ENCODE results near the gene IFNL2. TPM values are rescaled to one million over a fixed set of nuclear protein-coding genes. Genes with fewer than 3 reads are reported as not detected.
"Not testable (repeated sequence)": the region's sequence is repeated elsewhere in the genome, so short reads cannot be mapped to it uniquely, and the experiment has no call there.

Gene IFNL2
- total RNA-seq, 1 experiment from 2014 or later: 0.33 TPM

GRCh38 chr19:39270036-39270871 lies 2.1 kb downstream of the IFNL2 start:
- H3K36me3 ChIP-seq (ENCODE audit: control insufficient read depth, insufficient read depth, low read length): no peaks in the 10 kb centered on the region
- BruUV-seq (replicated peaks): no TSS peak
- no peaks in the 10 kb centered on the region for H3K9me3 ChIP-seq (ENCODE audit: control insufficient read depth, insufficient read depth, low read depth, low read length)
- H3K4me1 ChIP-seq (ENCODE audit: control insufficient read depth, insufficient read depth, low read length): no peaks in the 10 kb centered on the region
- no peak overlapping the region for H3K27ac ChIP-seq (ENCODE audit: low read length)
- H3K4me3 ChIP-seq (ENCODE audit: low read depth in 2 of 2, low read length in 2 of 2): no peak overlapping the region
- TF ChIP-seq REST (IDR thresholded peaks at IDR 0.05; ENCODE audit: insufficient read depth in 1 of 2, low read depth in 2 of 2, low read length in 1 of 2) (no peak), POLR2AphosphoS5 (IDR thresholded peaks at IDR 0.05; ENCODE audit: low read depth, low read length) (no peak)
- DNase-seq (ENCODE audit: low read depth, low spot score) (no peak), ATAC-seq (peak; percentile 31)
- H3K27me3 ChIP-seq (ENCODE audit: control insufficient read depth, insufficient read depth, low read length): no peaks in the 10 kb centered on the region
- ChIA-PET CTCF (interaction anchor here (0.6 to 1.3 kb wide), 7 partner anchors 15 to 522 kb away, joined by 3 to 10 read pairs (median 3); partner anchors contain the start of gene SYCN), POLR2A (interaction anchor here (1.2 to 1.3 kb wide), 2 partner anchors 17 to 166 kb away, joined by 3 to 5 read pairs; partner anchors contain the start of gene RPS16)
- in situ Hi-C loops (cut with HindIII; ENCODE audit: low pct_unique_long_range_greater_than_20kb, low sequenced_read_pairs) (no loop called here), intact Hi-C loops (cut with micrococcal nuclease; ENCODE audit: unreplicated experiment) (no loop called here)

DNA sequence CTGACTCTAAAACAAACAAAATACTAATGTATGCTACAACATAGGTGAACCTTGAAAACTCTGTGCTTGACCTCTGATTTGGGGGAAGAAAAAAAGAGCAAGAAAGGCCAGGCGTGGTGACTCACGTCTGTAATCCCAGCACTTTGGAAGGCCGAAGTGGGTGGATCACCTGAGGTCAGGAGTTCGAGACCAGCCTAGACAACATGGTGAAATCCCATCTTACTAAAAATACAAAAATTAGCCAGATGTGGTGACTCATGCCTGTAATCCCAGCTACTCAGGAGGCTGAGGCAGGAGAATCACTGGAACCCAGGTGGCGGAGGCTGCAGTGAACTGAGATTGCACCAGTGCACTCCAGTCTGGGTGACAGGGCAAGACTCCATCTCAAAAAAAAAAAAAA lies 5.7 kb downstream of the IFNL2 start:
- ATAC-seq; H3K9me3 ChIP-seq (ENCODE audit: control insufficient read depth, insufficient read depth, low read depth, low read length); H3K27ac ChIP-seq (ENCODE audit: low read length); H3K27me3 ChIP-seq (ENCODE audit: control insufficient read depth, insufficient read depth, low read length); DNase-seq (ENCODE audit: low read depth, low spot score); H3K4me1 ChIP-seq (ENCODE audit: control insufficient read depth, insufficient read depth, low read length); in situ Hi-C loops (cut with HindIII; ENCODE audit: low pct_unique_long_range_greater_than_20kb, low sequenced_read_pairs); H3K36me3 ChIP-seq (ENCODE audit: control insufficient read depth, insufficient read depth, low read length); H3K4me3 ChIP-seq (ENCODE audit: low read depth in 2 of 2, low read length in 2 of 2); intact Hi-C loops (cut with micrococcal nuclease; ENCODE audit: unreplicated experiment); BruUV-seq (replicated peaks): not testable (repeated sequence)
- POLR2A ChIA-PET: interaction anchor here (0.6 to 1.0 kb wide), 2 partner anchors 72 to 131 kb away, joined by 4 to 10 read pairs; no protein-coding TSS in a partner anchor
- CTCF ChIA-PET: interaction anchor here (0.6 kb wide), 1 partner anchor 222 kb away, joined by 10 read pairs; no protein-coding TSS in a partner anchor

DNA sequence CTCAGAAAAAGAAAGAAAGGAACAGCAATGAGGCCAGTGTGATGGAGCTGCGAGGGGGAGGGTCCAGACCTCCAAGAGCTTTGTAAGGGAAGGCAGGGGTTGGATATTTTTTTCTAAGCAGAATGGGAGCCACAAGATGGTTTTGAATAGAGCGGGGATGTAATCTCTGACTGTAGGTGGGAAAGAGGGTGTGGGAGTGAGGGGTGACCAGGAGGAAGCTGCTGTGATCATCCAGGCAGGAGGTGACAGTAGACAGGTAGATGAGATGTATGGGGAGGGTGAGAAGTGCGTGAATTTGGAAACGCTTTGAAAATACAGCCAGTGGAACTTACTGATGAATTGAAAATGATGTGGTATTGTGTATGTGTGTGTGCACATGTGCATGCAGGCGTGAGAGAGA lies 7.4 kb downstream of the IFNL2 start:
- ChIA-PET POLR2A (interaction anchor here (0.6 to 1.2 kb wide), 2 partner anchors 17 to 155 kb away, joined by 3 to 6 read pairs; no protein-coding TSS in a partner anchor), CTCF (interaction anchor here (0.6 to 1.8 kb wide), 5 partner anchors 21 to 57 kb away, joined by 3 to 5 read pairs (median 3); partner anchors contain the start of gene IFNL1)
- H3K9me3 ChIP-seq (ENCODE audit: control insufficient read depth, insufficient read depth, low read depth, low read length): no peaks in the 10 kb centered on the region
- DNase-seq (ENCODE audit: low read depth, low spot score) (no peak), ATAC-seq (peak; percentile 15)
- H3K4me1 ChIP-seq (ENCODE audit: control insufficient read depth, insufficient read depth, low read length): no peaks in the 10 kb centered on the region
- no peak overlapping the region for H3K4me3 ChIP-seq (ENCODE audit: low read depth in 2 of 2, low read length in 2 of 2)
- no peak for TF ChIP-seq REST (IDR thresholded peaks at IDR 0.05; ENCODE audit: insufficient read depth in 1 of 2, low read depth in 2 of 2, low read length in 1 of 2)
- no TSS peak for BruUV-seq (replicated peaks)
- peaks cover 3% of the 10 kb centered on the region; the same call in 1 of the 2 replicates for H3K27me3 ChIP-seq (ENCODE audit: control insufficient read depth, insufficient read depth, low read length)
- in situ Hi-C loops (cut with HindIII; ENCODE audit: low pct_unique_long_range_greater_than_20kb, low sequenced_read_pairs): no loop called here
- intact Hi-C loops (cut with micrococcal nuclease; ENCODE audit: unreplicated experiment): no loop called here
- no peak overlapping the region for H3K27ac ChIP-seq (ENCODE audit: low read length)
- H3K36me3 ChIP-seq (ENCODE audit: control insufficient read depth, insufficient read depth, low read length): no peaks in the 10 kb centered on the region
